GM12878 (cell line): ENCODE results near the gene RIMBP2. TPM values are rescaled to one million over a fixed set of nuclear protein-coding genes. Genes with fewer than 3 reads are reported as not detected.

ENCODE experiments used
- ATAC-seq: fragments of 200-7000 bp; cut with Tn5 transposase; 3 replicates; pipeline ENCODE4 v1.9.1; 2020; ENCODE audit warnings: mild to moderate bottlenecking, moderate library complexity
- BruUV-seq: library from RNA; stranded (reverse); fragments of 400-500 nt; replicated peaks from 2 replicates; lab custom pipeline; 2021; lab: Mats Ljungman, UMichigan
- CTCF ChIA-PET: fragments of 300-600 bp; sonication (Branson Sonifier 250); formaldehyde crosslinking; extraction: SDS; loops from one replicate; lab custom pipeline; 2021; ENCODE audit warnings: inconsistent platforms; lab: Yijun Ruan, JAX
- POLR2A ChIA-PET: fragments of 350-600 bp; formaldehyde crosslinking; extraction: SDS; loops from one replicate; lab custom pipeline; 2021; ENCODE audit warnings: inconsistent platforms; lab: Charles Lee
- RAD21 ChIA-PET: fragments of 300-600 bp; sonication (Branson Sonifier 250); formaldehyde crosslinking; loops from one replicate; lab custom pipeline; 2023; ENCODE audit warnings: antibody characterized with exemption; ENCODE audit not compliant: unreplicated experiment; lab: Charles Lee
- SMC1A ChIA-PET: fragments of 300-600 bp; sonication (Branson Sonifier 250); formaldehyde crosslinking; loops from one replicate; lab custom pipeline; 2023; ENCODE audit not compliant: unreplicated experiment, uncharacterized antibody; lab: Charles Lee
- DNase-seq: peaks from one replicate; pipeline ENCODE4 v3.0.0-alpha.2; 2011; ENCODE audit warnings: low read depth, low spot score
- FAIRE-seq: peaks from 3 replicates; lab custom pipeline; 2011; peaks lifted over from hg19 to GRCh38; lab: Jason Lieb, UNC
- H2AFZ ChIP-seq: 2 replicates; pipeline ENCODE4 v1.6.0; 2011; ENCODE audit warnings: low read depth, low read length, control low read depth; ENCODE audit not compliant: control insufficient read depth
- H3K27ac ChIP-seq: 2 replicates; pipeline ENCODE4 v1.5.1; 2011; ENCODE audit warnings: control low read depth; ENCODE audit not compliant: control insufficient read depth, insufficient read depth
- H3K27me3 ChIP-seq, 2 experiments: replicated peaks in 1 of 2; 2 replicates each; pipeline versions ENCODE4 v1.6.0 to v1.6.1; 2011; ENCODE audit warnings: low read length in 1 of 2; ENCODE audit not compliant: control insufficient read depth in 2 of 2, insufficient read depth in 2 of 2
- H3K36me3 ChIP-seq, 2 experiments: 2 replicates each; pipeline ENCODE4 v1.5.1; 2011; ENCODE audit warnings: low read length in 1 of 2; ENCODE audit not compliant: control insufficient read depth in 2 of 2, insufficient read depth in 2 of 2
- H3K4me1 ChIP-seq: 2 replicates; pipeline ENCODE4 v1.6.1; 2011; ENCODE audit warnings: mild to moderate bottlenecking, low read length, moderate library complexity, mixed read lengths; ENCODE audit not compliant: control insufficient read depth, insufficient read depth
- H3K4me2 ChIP-seq: 2 replicates; pipeline ENCODE4 v1.6.0; 2011; ENCODE audit warnings: control low read depth; ENCODE audit not compliant: control insufficient read depth, insufficient read depth
- H3K4me3 ChIP-seq: fragments of 200-600 bp; sonication (generic); 2 replicates; pipeline ENCODE4 v1.5.1; 2016
- H3K79me2 ChIP-seq: 2 replicates; pipeline ENCODE4 v1.6.0; 2011; ENCODE audit warnings: low read length; ENCODE audit not compliant: control insufficient read depth, insufficient read depth
- H3K9ac ChIP-seq: 2 replicates; pipeline ENCODE4 v1.8.0; 2011; ENCODE audit warnings: low read length, control low read depth, mixed read lengths; ENCODE audit not compliant: control insufficient read depth, insufficient read depth
- H3K9me3 ChIP-seq: replicated peaks from 3 replicates; pipeline ENCODE4 v1.5.1; 2011; ENCODE audit warnings: mild to moderate bottlenecking, low read length; ENCODE audit not compliant: control insufficient read depth, insufficient read depth
- H4K20me1 ChIP-seq: 2 replicates; pipeline ENCODE4 v1.6.0; 2011; ENCODE audit not compliant: control insufficient read depth, insufficient read depth
- IRF4 ChIP-seq: IDR thresholded peaks from 2 replicates; pipeline ENCODE4 v1.6.1; 2011; ENCODE audit warnings: low read depth, low read length
- KAT2A ChIP-seq: conservative IDR thresholded peaks from 2 replicates; pipeline ENCODE4 v1.6.1; 2011; ENCODE audit warnings: low read depth, low read length; ENCODE audit not compliant: control insufficient read depth
- NBN ChIP-seq: fragments of 450-650 bp; IDR thresholded peaks from 2 replicates; pipeline ENCODE4 v1.6.1; 2016
- PAX5 ChIP-seq: IDR thresholded peaks from 2 replicates; pipeline ENCODE4 v1.6.1; 2011; ENCODE audit warnings: low read depth, low read length, borderline replicate concordance
- POLR2A ChIP-seq: IDR thresholded peaks from 2 replicates; pipeline ENCODE4 v1.6.1; 2011; ENCODE audit warnings: low read depth, mild to moderate bottlenecking, low read length
- SREBF1 ChIP-seq: IDR thresholded peaks from 2 replicates; pipeline ENCODE4 v1.6.1; 2012; ENCODE audit warnings: mild to moderate bottlenecking, low read length
- ZNF24 ChIP-seq: fragments of 450-650 bp; IDR thresholded peaks from 2 replicates; pipeline ENCODE4 v1.6.1; 2017; ENCODE audit warnings: antibody characterized with exemption, mild to moderate bottlenecking
- ZNF622 ChIP-seq: fragments of 450-650 bp; IDR thresholded peaks from 2 replicates; pipeline ENCODE4 v1.6.1; 2017; ENCODE audit warnings: mild to moderate bottlenecking, inconsistent platforms
- WGBS: methylation state at CpG from one replicate; pipeline ENCODE4 v1.1.6; 2016; ENCODE audit warnings: low lambda C conversion rate; ENCODE audit not compliant: insufficient replicate concordance, insufficient coverage; ENCODE audit errors: missing lambda C conversion rate; 5-methylcytosine and 5-hydroxymethylcytosine counted together
- in situ Hi-C: fragments of 300-500 bp; cut with MboI; formaldehyde crosslinking; loops from 9 replicates; pipeline ENCODE4 v1.14.3; 2018; ENCODE audit warnings: mixed read lengths
- intact Hi-C: fragments of 100-400 bp; cut with micrococcal nuclease; formaldehyde crosslinking; loops from one replicate; pipeline ENCODE4 v1.14.2; 2022; ENCODE audit not compliant: unreplicated experiment
- polyA plus RNA-seq, 11 experiments: library from polyadenylated mRNA; depleted of rRNA in 4 of 11; unstranded in 6 of 11; stranded (reverse) in 5 of 11; fragments of >200 nt; fragmentation: Nextera tagmentation in 4 of 11; fragmentation: Illumina TruSeq in 1 of 11; extraction: Ambion mirVana in 4 of 11; extraction: Trizol in 1 of 11; gene quantifications; 1 replicate in 1 of 11; 2 replicates in 10 of 11; pipeline versions ENCODE4 v1.2.1 to v1.2.3, GENCODE V29; 2011 to 2016; ENCODE audit warnings: inconsistent platforms in 2 of 11, missing spikeins in 2 of 11, low read depth in 1 of 11
- total RNA-seq, 4 experiments: library from RNA; depleted of rRNA in 3 of 4; stranded (reverse); fragments of >200 nt in 3 of 4; fragmentation: Illumina TruSeq in 1 of 4; extraction: Trizol in 1 of 4; gene quantifications; 2 replicates each; pipeline versions ENCODE4 v1.2.1 to v1.2.3, GENCODE V29; 2013 to 2021
- TF ChIP-seq, protein P1 (sequence below): fragments of 450-650 bp; IDR thresholded peaks from 2 replicates; pipeline ENCODE4 v1.6.1; 2016; ENCODE audit warnings: mild to moderate bottlenecking, moderate library complexity, borderline replicate concordance

Gene RIMBP2
- total and polyA plus RNA-seq, 10 of the 15 experiments (the other 5 are each of a cell fraction or from before 2014, with no cell fraction given): 0.04 to 2.9 (median 0.07) TPM; not detected in 1

DNA sequence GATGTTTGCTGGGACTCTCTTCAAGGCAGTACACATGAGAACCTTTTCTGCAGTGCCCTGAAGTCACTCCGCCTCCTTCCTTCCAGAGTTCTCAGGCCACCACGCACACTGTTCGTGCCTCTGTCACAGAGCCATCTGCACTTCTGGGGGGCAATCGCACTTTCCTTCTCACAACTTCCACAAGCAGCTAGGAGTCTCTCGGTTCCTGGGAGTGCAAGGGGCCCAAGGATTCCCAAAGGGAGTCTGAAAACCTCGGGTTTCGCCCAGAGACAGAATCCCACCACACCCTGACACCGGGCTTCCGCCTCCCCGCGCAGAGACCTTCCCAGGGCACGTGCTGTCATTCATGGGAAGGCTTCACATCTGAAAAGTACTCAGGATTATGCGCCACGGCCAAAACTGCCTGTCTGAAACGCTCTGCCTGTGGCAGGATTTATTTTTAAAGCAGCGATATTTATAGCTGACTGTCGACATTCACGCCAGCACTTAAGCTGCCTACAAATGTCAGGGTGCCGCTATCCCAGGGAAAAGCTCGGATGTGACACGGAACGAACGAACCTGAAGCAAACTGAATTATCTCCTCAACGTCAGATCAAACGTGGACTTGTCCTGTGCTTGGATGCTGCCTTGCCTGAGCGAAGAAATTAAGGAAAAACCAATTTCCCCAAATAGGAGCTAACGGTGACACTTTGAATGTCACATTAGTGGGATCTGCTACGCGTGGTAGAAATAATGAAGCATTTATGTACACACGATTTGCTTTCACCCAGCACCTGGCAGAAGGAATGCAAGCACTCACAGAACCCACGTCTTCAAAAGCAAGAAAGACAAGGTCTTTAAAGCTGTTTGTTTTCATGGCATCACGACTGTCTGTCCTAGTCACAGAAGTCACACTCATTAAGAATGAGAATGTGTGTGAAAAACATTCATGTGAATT is 224.4 kb downstream of the RIMBP2 start:
- SMC1A ChIA-PET: no interaction called here
- CTCF ChIA-PET: no interaction called here
- Histone ChIP-seq H3K4me2 (no peak overlapping the region), H3K36me3 (no peaks in the 10 kb centered on the region), H3K9me3 (no peaks in the 10 kb centered on the region), H3K9ac (no peak overlapping the region), H3K4me3 (no peak overlapping the region), H3K4me1 (no peaks in the 10 kb centered on the region), H3K27me3 (no peaks in the 10 kb centered on the region), H4K20me1 (no peaks in the 10 kb centered on the region), H3K27ac (no peak overlapping the region), H3K79me2 (no peaks in the 10 kb centered on the region), H2AFZ (no peak overlapping the region)
- no peak for FAIRE-seq
- 37% methylated on average over 32 of the region's 32 CpGs for WGBS
- in situ Hi-C loops: no loop called here
- no peak for ATAC-seq
- intact Hi-C loops: no loop called here
- BruUV-seq: no TSS peak
- POLR2A ChIA-PET: no interaction called here
- RAD21 ChIA-PET: no interaction called here
- no peak for DNase-seq
- TF ChIP-seq KAT2A (no peak), IRF4 (no peak), ZNF24 (no peak), NBN (no peak), PAX5 (no peak), ZNF622 (no peak), POLR2A (no peak), SREBF1 (no peak)
- TF ChIP-seq, protein P1, sequence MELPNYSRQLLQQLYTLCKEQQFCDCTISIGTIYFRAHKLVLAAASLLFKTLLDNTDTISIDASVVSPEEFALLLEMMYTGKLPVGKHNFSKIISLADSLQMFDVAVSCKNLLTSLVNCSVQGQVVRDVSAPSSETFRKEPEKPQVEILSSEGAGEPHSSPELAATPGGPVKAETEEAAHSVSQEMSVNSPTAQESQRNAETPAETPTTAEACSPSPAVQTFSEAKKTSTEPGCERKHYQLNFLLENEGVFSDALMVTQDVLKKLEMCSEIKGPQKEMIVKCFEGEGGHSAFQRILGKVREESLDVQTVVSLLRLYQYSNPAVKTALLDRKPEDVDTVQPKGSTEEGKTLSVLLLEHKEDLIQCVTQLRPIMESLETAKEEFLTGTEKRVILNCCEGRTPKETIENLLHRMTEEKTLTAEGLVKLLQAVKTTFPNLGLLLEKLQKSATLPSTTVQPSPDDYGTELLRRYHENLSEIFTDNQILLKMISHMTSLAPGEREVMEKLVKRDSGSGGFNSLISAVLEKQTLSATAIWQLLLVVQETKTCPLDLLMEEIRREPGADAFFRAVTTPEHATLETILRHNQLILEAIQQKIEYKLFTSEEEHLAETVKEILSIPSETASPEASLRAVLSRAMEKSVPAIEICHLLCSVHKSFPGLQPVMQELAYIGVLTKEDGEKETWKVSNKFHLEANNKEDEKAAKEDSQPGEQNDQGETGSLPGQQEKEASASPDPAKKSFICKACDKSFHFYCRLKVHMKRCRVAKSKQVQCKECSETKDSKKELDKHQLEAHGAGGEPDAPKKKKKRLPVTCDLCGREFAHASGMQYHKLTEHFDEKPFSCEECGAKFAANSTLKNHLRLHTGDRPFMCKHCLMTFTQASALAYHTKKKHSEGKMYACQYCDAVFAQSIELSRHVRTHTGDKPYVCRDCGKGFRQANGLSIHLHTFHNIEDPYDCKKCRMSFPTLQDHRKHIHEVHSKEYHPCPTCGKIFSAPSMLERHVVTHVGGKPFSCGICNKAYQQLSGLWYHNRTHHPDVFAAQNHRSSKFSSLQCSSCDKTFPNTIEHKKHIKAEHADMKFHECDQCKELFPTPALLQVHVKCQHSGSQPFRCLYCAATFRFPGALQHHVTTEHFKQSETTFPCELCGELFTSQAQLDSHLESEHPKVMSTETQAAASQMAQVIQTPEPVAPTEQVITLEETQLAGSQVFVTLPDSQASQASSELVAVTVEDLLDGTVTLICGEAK: no peak
